MG63 (cell line): ENCODE measurements around the gene EEPD1. TPM values are rescaled to one million over a fixed set of nuclear protein-coding genes. Genes with fewer than 3 reads are reported as not detected.

Source experiments
- DNase-seq: peaks from one replicate; pipeline ENCODE4 v3.0.0-alpha.2; 2020
- H3K27me3 ChIP-seq: fragments of 250-450 bp; sonication (Bioruptor Pico); 2 replicates; pipeline ENCODE4 v1.5.1; 2020; ENCODE audit warnings: mild to moderate bottlenecking, moderate library complexity
- H3K36me3 ChIP-seq: fragments of 250-450 bp; sonication (Bioruptor Pico); 2 replicates; pipeline ENCODE4 v1.5.1; 2020; ENCODE audit warnings: mild to moderate bottlenecking, moderate library complexity
- H3K4me3 ChIP-seq: fragments of 250-450 bp; sonication (Bioruptor Pico); 2 replicates; pipeline ENCODE4 v1.5.1; 2020; ENCODE audit warnings: mild to moderate bottlenecking, moderate library complexity
- H3K9me3 ChIP-seq: fragments of 250-450 bp; sonication (Bioruptor Pico); 2 replicates; pipeline ENCODE4 v1.5.1; 2020; ENCODE audit warnings: mild to moderate bottlenecking, moderate library complexity
- total RNA-seq: library from RNA; depleted of rRNA; stranded (reverse); fragments of >200 nt; shearing (Covaris generic); gene quantifications from 2 replicates; pipeline ENCODE4 v1.2.3, GENCODE V29; 2014; ENCODE audit warnings: low replicate concordance

Gene EEPD1
- total RNA-seq, 1 experiment from 2014 or later: 8.6 TPM

GRCh38 chr7:36273836-36274235 lies 120.8 kb downstream of the EEPD1 start:
- Histone ChIP-seq H3K36me3 (no peaks in the 10 kb centered on the region), H3K9me3 (no peaks in the 10 kb centered on the region), H3K4me3 (no peak overlapping the region), H3K27me3 (no peaks in the 10 kb centered on the region)
- DNase-seq: no peak

DNA sequence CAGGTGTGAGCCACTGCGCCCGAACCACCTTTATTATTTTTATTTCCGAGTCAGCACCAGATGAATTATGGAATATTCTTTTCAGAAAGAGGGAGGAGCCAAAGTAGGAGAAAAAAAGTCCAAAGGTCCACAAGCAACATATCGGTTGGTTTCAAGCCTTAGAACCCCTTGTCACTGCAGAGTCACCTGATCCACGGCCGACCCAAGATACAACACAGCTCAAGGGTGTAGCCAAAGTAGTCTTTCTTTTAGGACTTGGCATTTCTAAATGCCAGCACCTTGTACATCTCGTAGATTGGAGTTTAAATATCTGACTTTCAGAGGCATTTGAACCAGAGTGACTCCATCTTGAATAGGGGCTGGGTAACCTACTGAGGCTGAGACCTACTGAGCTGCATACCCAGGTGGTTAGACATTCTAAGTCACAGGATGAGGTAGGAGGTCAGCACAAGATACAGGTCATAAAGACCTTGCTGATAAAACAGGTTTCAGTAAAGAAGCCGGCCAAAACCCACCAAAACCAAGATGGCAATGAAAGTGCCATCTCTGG lies 122.8 kb downstream of the EEPD1 start:
- no peak overlapping the region for H3K4me3 ChIP-seq
- H3K36me3 ChIP-seq: no peaks in the 10 kb centered on the region
- no peaks in the 10 kb centered on the region for H3K9me3 ChIP-seq
- no peak for DNase-seq
- H3K27me3 ChIP-seq: no peaks in the 10 kb centered on the region

DNA sequence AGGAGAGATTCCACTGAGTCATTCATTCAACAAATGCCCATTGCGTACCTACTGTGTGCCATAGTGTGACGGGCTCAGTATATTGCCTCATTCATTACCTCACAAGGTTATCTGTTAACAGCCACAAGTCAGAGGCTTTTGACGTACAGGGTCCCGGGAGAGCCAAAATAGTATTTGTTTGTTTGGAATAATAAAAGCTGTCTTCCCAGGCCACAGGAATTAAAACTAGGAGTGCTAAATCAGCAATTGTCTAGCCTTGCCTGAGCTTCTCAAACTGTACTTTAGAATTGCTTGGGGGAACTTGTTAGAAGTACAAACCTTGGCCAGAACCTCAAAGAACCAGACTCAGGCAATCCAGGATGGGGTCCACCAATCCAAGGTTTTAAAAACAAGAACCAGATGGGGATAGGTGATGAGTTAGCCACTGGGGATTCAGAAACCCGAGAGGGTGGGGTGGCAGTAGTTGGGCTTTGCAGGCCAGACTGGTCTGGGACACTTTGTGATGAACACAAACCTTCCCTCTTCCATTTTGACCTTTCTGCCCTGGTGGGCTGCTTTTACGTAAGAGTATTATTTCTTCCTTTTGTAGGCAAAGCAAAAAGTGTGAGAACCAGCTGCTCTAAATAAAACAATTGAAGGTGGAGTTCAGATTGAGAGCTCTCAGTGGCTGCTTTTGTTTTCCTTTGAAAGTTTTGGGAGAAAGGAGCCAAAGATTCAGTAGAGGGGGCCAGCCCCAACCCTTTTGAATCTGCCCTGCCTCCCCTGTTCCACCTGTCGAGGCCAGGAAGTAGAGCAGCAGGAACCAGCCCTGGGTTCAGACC lies 123.6 kb downstream of the EEPD1 start:
- Histone ChIP-seq H3K36me3 (no peaks in the 10 kb centered on the region), H3K27me3 (no peaks in the 10 kb centered on the region), H3K9me3 (no peaks in the 10 kb centered on the region), H3K4me3 (no peak overlapping the region)
- DNase-seq: no peak

- Histone ChIP-seq H3K36me3 (no peaks in the 10 kb centered on the region), H3K4me3 (no peak overlapping the region), H3K9me3 (no peaks in the 10 kb centered on the region), H3K27me3 (no peaks in the 10 kb centered on the region)
- DNase-seq: no peak
Measured at GRCh38 chr7:36277249-36277542, 124.1 kb downstream of the EEPD1 start.

DNA sequence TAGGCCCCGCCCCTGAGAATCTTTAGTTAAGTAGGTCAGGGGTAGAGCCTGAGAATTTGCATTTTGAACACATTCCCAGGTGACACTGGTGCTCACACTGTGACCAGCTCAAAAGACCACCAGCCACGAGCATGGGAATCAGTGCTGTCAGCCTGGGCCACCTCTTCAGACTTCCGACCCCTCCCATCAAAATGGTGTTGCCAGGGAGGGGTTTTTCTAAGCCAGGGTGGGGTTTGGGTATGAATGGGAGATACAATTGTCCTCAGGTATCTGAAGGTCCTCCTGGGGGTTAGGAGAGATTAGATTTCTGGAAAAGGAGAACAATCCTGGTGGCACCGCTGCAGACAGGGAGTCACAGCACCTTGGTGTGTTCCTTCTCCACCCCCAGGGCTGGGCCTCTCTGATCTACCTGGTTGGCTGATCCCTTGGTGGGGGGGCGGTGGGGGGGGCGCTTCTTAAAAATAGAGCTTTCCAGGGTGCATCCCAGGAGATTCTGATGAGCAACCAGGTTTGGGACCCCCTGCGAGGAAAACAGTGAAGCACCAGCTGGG lies 125.1 kb downstream of the EEPD1 start:
- Histone ChIP-seq H3K4me3 (no peak overlapping the region), H3K9me3 (no peaks in the 10 kb centered on the region), H3K27me3 (no peaks in the 10 kb centered on the region), H3K36me3 (no peaks in the 10 kb centered on the region)
- no peak for DNase-seq

- no peaks in the 10 kb centered on the region for H3K27me3 ChIP-seq
- H3K9me3 ChIP-seq: no peaks in the 10 kb centered on the region
- DNase-seq: no peak
- no peak overlapping the region for H3K4me3 ChIP-seq
- no peaks in the 10 kb centered on the region for H3K36me3 ChIP-seq
Measured at GRCh38 chr7:36278620-36279172, 125.6 kb downstream of the EEPD1 start.

DNA sequence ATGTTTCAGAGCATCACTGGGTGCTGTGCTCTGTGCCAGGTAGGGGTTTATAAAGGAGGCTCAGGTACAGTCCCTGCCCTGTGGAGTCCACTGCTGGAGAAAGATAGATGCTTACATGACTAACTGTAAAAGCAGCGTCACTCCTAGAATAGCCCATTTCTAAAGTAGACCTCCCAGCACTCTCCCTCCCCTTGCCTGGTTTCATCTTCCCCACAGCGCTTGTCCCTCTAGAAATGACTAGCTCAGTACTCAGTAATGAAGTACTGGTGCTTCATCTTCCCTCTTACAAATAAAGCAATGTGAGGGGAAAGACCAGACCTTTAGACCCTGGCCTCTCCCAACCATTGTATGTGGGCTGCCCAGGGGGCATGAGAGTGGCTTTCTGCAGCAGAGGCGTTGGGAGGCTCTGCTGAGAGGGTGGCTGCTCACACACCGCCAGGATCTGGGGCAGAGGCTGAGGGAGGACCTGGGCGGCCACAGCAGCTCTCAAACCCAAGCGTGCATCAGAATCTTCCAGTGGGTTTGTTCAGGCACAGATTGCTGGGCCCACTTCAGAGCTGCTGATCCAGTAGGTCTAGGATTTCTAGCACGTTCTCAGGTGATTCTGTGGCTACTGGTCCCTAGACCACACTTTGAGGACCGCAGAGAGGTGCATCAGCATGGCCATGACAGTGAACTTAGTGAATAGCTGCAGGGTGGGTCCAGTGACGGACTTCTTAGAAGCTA lies 126.3 kb downstream of the EEPD1 start:
- Histone ChIP-seq H3K36me3 (no peaks in the 10 kb centered on the region), H3K27me3 (no peaks in the 10 kb centered on the region), H3K9me3 (no peaks in the 10 kb centered on the region), H3K4me3 (no peak overlapping the region)
- DNase-seq: no peak

- no peaks in the 10 kb centered on the region for H3K27me3 ChIP-seq
- H3K4me3 ChIP-seq: no peak overlapping the region
- no peaks in the 10 kb centered on the region for H3K36me3 ChIP-seq
- DNase-seq: no peak
- H3K9me3 ChIP-seq: no peaks in the 10 kb centered on the region
Measured at GRCh38 chr7:36279926-36280315, 126.9 kb downstream of the EEPD1 start.

GRCh38 chr7:36280840-36281812 lies 128.1 kb downstream of the EEPD1 start:
- Histone ChIP-seq H3K9me3 (no peaks in the 10 kb centered on the region), H3K36me3 (no peaks in the 10 kb centered on the region), H3K27me3 (no peaks in the 10 kb centered on the region), H3K4me3 (peak overlapping the region; percentile 6)
- peak; percentile 91 for DNase-seq

DNA sequence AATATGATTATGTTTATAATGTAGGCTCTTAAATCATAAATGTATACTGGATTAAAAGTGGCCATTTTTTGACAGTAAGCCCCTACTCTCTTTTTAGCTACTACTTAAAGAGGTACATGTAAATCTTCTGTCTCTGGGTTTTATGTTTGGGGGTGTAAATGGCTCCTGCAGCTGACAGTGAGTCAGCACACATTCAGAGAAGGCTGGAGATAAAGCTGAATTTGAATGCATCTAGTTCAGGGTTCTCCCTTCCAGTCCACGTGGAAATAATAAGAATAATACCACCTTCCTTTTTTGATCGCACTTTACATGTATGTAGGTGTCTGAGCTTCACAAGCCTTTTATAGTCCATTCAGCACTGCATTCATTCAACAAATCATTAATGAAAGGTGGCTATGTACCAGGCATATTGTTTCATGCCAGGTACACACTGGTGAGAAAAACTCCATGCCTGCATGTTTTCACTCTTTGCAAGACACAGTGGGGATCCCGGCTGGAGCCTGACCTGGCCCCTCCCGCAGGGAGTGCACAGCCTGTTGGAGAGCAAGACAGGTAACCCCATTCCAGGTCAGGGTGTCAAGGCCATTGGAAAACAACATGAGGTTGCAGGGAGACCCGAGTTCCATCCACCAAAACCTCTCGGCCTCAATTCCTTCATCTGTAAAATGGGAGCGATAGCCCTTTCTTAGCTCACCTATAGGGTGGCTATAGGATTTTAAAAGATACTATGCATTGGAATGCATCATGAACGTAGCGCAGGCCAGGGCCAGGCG lies 129.1 kb downstream of the EEPD1 start:
- Histone ChIP-seq H3K9me3 (no peaks in the 10 kb centered on the region), H3K36me3 (no peaks in the 10 kb centered on the region), H3K27me3 (no peaks in the 10 kb centered on the region), H3K4me3 (no peak overlapping the region)
- no peak for DNase-seq

DNA sequence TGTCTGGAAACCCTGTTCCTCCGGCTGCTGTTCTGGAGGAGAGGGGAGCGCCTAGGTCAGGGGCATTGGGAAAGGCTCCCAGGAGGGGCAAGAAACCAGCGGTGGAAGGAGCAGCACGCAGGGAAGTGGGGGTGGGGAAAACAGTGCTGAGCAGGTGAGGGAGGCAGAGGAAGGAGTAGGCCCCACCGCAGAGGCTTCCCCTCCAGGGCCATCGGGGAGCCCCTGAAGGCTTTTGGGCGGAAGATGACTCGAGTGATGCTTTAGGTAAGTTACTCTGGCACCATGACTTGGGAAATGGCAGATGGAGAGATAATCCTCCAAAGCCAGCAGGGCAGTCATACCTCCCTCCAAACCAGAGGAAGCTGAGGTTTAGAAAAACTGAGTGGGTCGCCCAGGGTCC lies 130.1 kb downstream of the EEPD1 start:
- Histone ChIP-seq H3K4me3 (no peak overlapping the region), H3K36me3 (no peaks in the 10 kb centered on the region), H3K9me3 (no peaks in the 10 kb centered on the region), H3K27me3 (no peaks in the 10 kb centered on the region)
- DNase-seq: no peak

GRCh38 chr7:36283711-36284130 lies 130.7 kb downstream of the EEPD1 start:
- Histone ChIP-seq H3K4me3 (no peak overlapping the region), H3K36me3 (no peaks in the 10 kb centered on the region), H3K9me3 (no peaks in the 10 kb centered on the region), H3K27me3 (no peaks in the 10 kb centered on the region)
- DNase-seq: no peak

- Histone ChIP-seq H3K9me3 (no peaks in the 10 kb centered on the region), H3K4me3 (no peak overlapping the region), H3K36me3 (no peaks in the 10 kb centered on the region), H3K27me3 (no peaks in the 10 kb centered on the region)
- no peak for DNase-seq
Measured at GRCh38 chr7:36284456-36285090, 131.5 kb downstream of the EEPD1 start.

DNA sequence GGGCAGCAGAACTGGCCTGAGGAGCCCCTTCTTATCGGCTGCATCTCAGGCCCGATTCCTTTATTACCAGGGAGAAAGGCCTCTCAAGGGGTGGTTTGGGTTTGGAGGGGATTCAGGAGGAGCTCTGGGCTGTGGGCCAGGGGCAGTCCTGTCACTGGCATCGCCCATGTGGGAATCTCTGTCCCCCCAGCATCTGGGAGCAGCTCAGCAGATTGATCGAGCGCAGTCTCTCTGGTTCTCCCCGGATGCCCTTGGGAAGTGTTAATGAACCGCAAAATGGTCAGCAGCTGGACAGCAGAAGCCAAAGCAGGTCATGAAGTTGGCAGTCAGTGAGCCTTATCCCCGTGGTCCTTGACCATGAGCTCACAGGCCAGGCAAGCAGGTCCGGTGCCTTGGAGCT lies 132.2 kb downstream of the EEPD1 start:
- DNase-seq: no peak
- Histone ChIP-seq H3K36me3 (no peaks in the 10 kb centered on the region), H3K9me3 (no peaks in the 10 kb centered on the region), H3K27me3 (no peaks in the 10 kb centered on the region), H3K4me3 (no peak overlapping the region)

DNA sequence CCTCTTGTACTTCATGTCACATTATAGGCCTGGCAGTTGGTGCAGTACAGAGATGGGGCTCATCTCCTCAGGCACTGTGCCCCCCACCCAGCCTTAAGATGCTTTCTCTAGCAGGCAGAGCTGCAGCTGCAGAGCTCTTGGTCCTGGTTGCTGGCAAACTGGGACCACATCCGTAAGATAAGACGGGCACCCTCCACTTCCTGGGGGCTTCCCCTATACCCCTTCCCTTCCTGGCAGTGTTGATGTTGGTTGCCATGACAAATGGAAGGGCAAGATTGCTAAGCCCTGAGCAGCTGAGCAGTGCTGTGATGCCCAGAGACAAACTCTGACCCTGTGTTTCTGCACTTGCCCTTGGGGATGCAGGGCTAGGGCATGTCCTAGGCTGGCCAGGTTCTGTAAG lies 133.2 kb downstream of the EEPD1 start:
- Histone ChIP-seq H3K9me3 (no peaks in the 10 kb centered on the region), H3K4me3 (no peak overlapping the region), H3K27me3 (no peaks in the 10 kb centered on the region), H3K36me3 (no peaks in the 10 kb centered on the region)
- DNase-seq: no peak
